IMR-90 (cell line): Measurements from ENCODE around the gene PCSK5. TPM values are rescaled to one million over a fixed set of nuclear protein-coding genes. Genes with fewer than 3 reads are reported as not detected.

Source experiments
- ATAC-seq: fragments of 200-7000 bp; cut with Tn5 transposase; 2 replicates; pipeline ENCODE4 v1.9.1; 2020; ENCODE audit warnings: low read depth, mild to moderate bottlenecking, moderate library complexity
- BruUV-seq: library from RNA; stranded (reverse); fragments of 400-500 nt; replicated peaks from 2 replicates; lab custom pipeline; 2021; lab: Mats Ljungman, UMichigan
- CTCF ChIA-PET: fragments of 300-600 bp; formaldehyde crosslinking; extraction: SDS; loops from one replicate; lab custom pipeline; 2021; ENCODE audit warnings: antibody characterized with exemption; lab: Yijun Ruan, JAX
- POLR2A ChIA-PET: fragments of 300-600 bp; sonication (Branson Sonifier 250); formaldehyde crosslinking; loops from one replicate; lab custom pipeline; 2022; ENCODE audit warnings: antibody characterized with exemption; ENCODE audit not compliant: unreplicated experiment; lab: Charles Lee
- DNase-seq: peaks from one replicate; pipeline ENCODE4 v3.0.0; 2013
- H2AFZ ChIP-seq: replicated peaks from 2 replicates; pipeline ENCODE3; 2013; ENCODE audit warnings: low read length, mild to moderate bottlenecking; ENCODE audit not compliant: poor library complexity
- H2AK5ac ChIP-seq: 2 replicates; pipeline ENCODE4 v1.6.1; 2013; ENCODE audit warnings: low read depth, low read length, inconsistent platforms
- H2AK9ac ChIP-seq: replicated peaks from 2 replicates; pipeline ENCODE3; 2013; ENCODE audit warnings: mild to moderate bottlenecking, low read depth, low read length, moderate library complexity; ENCODE audit not compliant: poor library complexity
- H2BK120ac ChIP-seq: 2 replicates; pipeline ENCODE4 v1.6.1; 2013; ENCODE audit warnings: low read depth, low read length, inconsistent platforms
- H2BK15ac ChIP-seq: 3 replicates; pipeline ENCODE4 v1.6.1; 2013; ENCODE audit warnings: low read depth, low read length, inconsistent platforms
- H2BK20ac ChIP-seq: 2 replicates; pipeline ENCODE4 v1.6.1; 2013; ENCODE audit warnings: low read depth, mild to moderate bottlenecking, inconsistent platforms, low read length, moderate library complexity
- H2BK5ac ChIP-seq: 2 replicates; pipeline ENCODE4 v1.6.1; 2013; ENCODE audit warnings: mild to moderate bottlenecking, low read depth, low read length, inconsistent platforms; ENCODE audit not compliant: poor library complexity, severe bottlenecking
- H3K14ac ChIP-seq: replicated peaks from 2 replicates; pipeline ENCODE4 v1.6.1; 2013; ENCODE audit warnings: low read depth, low read length, inconsistent platforms
- H3K18ac ChIP-seq: 2 replicates; pipeline ENCODE4 v1.6.1; 2013; ENCODE audit warnings: low read depth, low read length, control low read depth
- H3K23ac ChIP-seq: 2 replicates; pipeline ENCODE4 v1.6.1; 2013; ENCODE audit warnings: low read depth, low read length, inconsistent platforms
- H3K27ac ChIP-seq: 2 replicates; pipeline ENCODE4 v1.5.1; 2013; ENCODE audit warnings: mild to moderate bottlenecking, control low read depth, low read length; ENCODE audit not compliant: insufficient read depth
- H3K27me3 ChIP-seq: 2 replicates; pipeline ENCODE4 v1.6.1; 2013; ENCODE audit warnings: low read length; ENCODE audit not compliant: control insufficient read depth, insufficient read depth
- H3K36me3 ChIP-seq: 2 replicates; pipeline ENCODE4 v1.6.1; 2013; ENCODE audit warnings: low read length, mixed read lengths; ENCODE audit not compliant: control insufficient read depth, insufficient read depth
- H3K4ac ChIP-seq: 2 replicates; pipeline ENCODE4 v1.6.1; 2013; ENCODE audit warnings: low read depth, low read length, inconsistent platforms
- H3K4me1 ChIP-seq: 2 replicates; pipeline ENCODE4 v1.6.1; 2013; ENCODE audit warnings: low read length, mixed read lengths; ENCODE audit not compliant: control insufficient read depth, insufficient read depth
- H3K4me2 ChIP-seq: 2 replicates; pipeline ENCODE4 v1.6.1; 2013; ENCODE audit warnings: low read depth, mild to moderate bottlenecking, control low read depth, low read length, moderate library complexity
- H3K4me3 ChIP-seq: 2 replicates; pipeline ENCODE4 v1.5.1; 2013; ENCODE audit warnings: low read depth, mild to moderate bottlenecking, control low read depth, low read length, moderate library complexity; ENCODE audit not compliant: insufficient read depth
- H3K56ac ChIP-seq: 2 replicates; pipeline ENCODE4 v1.6.1; 2013; ENCODE audit warnings: low read length, inconsistent platforms; ENCODE audit not compliant: insufficient read depth; ENCODE audit errors: extremely low read depth
- H3K79me1 ChIP-seq, 2 experiments: 2 replicates each; pipeline ENCODE4 v1.6.1; 2013; ENCODE audit warnings: low read length in 2 of 2, inconsistent platforms in 1 of 2, low read depth in 1 of 2
- H3K9ac ChIP-seq: 2 replicates; pipeline ENCODE4 v1.6.1; 2013; ENCODE audit warnings: low read depth, low read length, control low read depth
- H3K9me1 ChIP-seq: 2 replicates; pipeline ENCODE4 v1.6.1; 2013; ENCODE audit warnings: low read length, inconsistent platforms; ENCODE audit not compliant: insufficient read depth
- H3K9me3 ChIP-seq: 2 replicates; pipeline ENCODE4 v1.6.1; 2013; ENCODE audit warnings: low read length; ENCODE audit not compliant: control insufficient read depth, insufficient read depth
- H4K20me1 ChIP-seq: 2 replicates; pipeline ENCODE4 v1.6.1; 2013; ENCODE audit warnings: low read length, inconsistent platforms; ENCODE audit not compliant: insufficient read depth
- H4K5ac ChIP-seq: 2 replicates; pipeline ENCODE4 v1.6.1; 2013; ENCODE audit warnings: mild to moderate bottlenecking, low read depth, low read length, control low read depth
- H4K8ac ChIP-seq, 2 experiments: 2 replicates each; pipeline ENCODE4 v1.6.1; 2013; ENCODE audit warnings: low read depth in 2 of 2, low read length in 2 of 2, control low read depth in 1 of 2, inconsistent platforms in 1 of 2
- H4K91ac ChIP-seq: 2 replicates; pipeline ENCODE4 v1.6.1; 2013; ENCODE audit warnings: low read depth, low read length, inconsistent platforms; ENCODE audit not compliant: insufficient read depth
- BHLHE40 ChIP-seq: fragments of 150-350 bp; IDR thresholded peaks from 2 replicates; pipeline ENCODE4 v1.6.1; 2016; ENCODE audit warnings: mild to moderate bottlenecking, low read depth, low read length
- CEBPB ChIP-seq: IDR thresholded peaks from 2 replicates; pipeline ENCODE4 v1.6.1; 2012; ENCODE audit warnings: low read depth, low read length, improper control_type of control experiment
- CHD1 ChIP-seq: IDR thresholded peaks from 2 replicates; pipeline ENCODE4 v1.6.1; 2012; ENCODE audit warnings: low read depth, low read length, improper control_type of control experiment
- FOS ChIP-seq: fragments of 150-350 bp; IDR thresholded peaks from 2 replicates; pipeline ENCODE4 v1.6.1; 2016; ENCODE audit warnings: low read depth, low read length
- MAFK ChIP-seq: IDR thresholded peaks from 2 replicates; pipeline ENCODE4 v1.6.1; 2012; ENCODE audit warnings: low read depth, low read length, improper control_type of control experiment
- MAZ ChIP-seq: IDR thresholded peaks from 2 replicates; pipeline ENCODE4 v1.6.1; 2012; ENCODE audit warnings: low read depth, mild to moderate bottlenecking, low read length, improper control_type of control experiment, moderate library complexity, borderline replicate concordance
- MXI1 ChIP-seq: IDR thresholded peaks from 2 replicates; pipeline ENCODE4 v1.6.1; 2012; ENCODE audit warnings: low read depth, mild to moderate bottlenecking, low read length, moderate library complexity, borderline replicate concordance
- NFE2L2 ChIP-seq: fragments of 150-350 bp; IDR thresholded peaks from 2 replicates; pipeline ENCODE4 v1.6.1; 2016; ENCODE audit warnings: low read depth, mild to moderate bottlenecking, low read length
- POLR2A ChIP-seq: IDR thresholded peaks from 2 replicates; pipeline ENCODE4 v1.6.1; 2012; ENCODE audit warnings: mild to moderate bottlenecking, low read depth, low read length
- RAD21 ChIP-seq: IDR thresholded peaks from 2 replicates; pipeline ENCODE4 v1.6.1; 2012; ENCODE audit warnings: low read length, improper control_type of control experiment
- RCOR1 ChIP-seq: IDR thresholded peaks from 2 replicates; pipeline ENCODE4 v1.6.1; 2012; ENCODE audit warnings: mild to moderate bottlenecking, low read length, improper control_type of control experiment; ENCODE audit not compliant: insufficient replicate concordance
- RFX5 ChIP-seq: IDR thresholded peaks from 2 replicates; pipeline ENCODE4 v1.8.0; 2012; ENCODE audit warnings: low read depth, mild to moderate bottlenecking, low read length, moderate library complexity
- SMC3 ChIP-seq: fragments of 150-350 bp; IDR thresholded peaks from 2 replicates; pipeline ENCODE4 v1.6.1; 2016; ENCODE audit warnings: low read depth, mild to moderate bottlenecking, antibody characterized with exemption, low read length, moderate library complexity
- WGBS, 2 experiments: methylation state at CpG; one replicate each; pipeline versions ENCODE4 v1.1.5 to v1.1.7; 2013; ENCODE audit warnings: missing lambda C conversion rate in 2 of 2; ENCODE audit not compliant: insufficient read length in 1 of 2; ENCODE audit errors: extremely low coverage in 2 of 2; 5-methylcytosine and 5-hydroxymethylcytosine counted together
- dilution Hi-C: fragments of 300-500 bp; cut with HindIII; formaldehyde crosslinking; loops from one replicate; pipeline ENCODE4 v1.14.3; 2018; ENCODE audit warnings: low sequenced_read_pairs; ENCODE audit not compliant: unreplicated experiment
- in situ Hi-C: fragments of 300-500 bp; cut with MboI; formaldehyde crosslinking; loops from 3 replicates; pipeline ENCODE4 v1.14.3; 2019; ENCODE audit warnings: low sequenced_read_pairs, inconsistent platforms, mixed read lengths
- intact Hi-C: fragments of 100-400 bp; cut with micrococcal nuclease; formaldehyde crosslinking; loops from 2 replicates; pipeline ENCODE4 v1.10.0; 2022
- polyA plus RNA-seq, 3 experiments: library from polyadenylated mRNA; depleted of rRNA; stranded (reverse); fragments of >200 nt; gene quantifications; 2 replicates each; pipeline ENCODE4 v1.2.3, GENCODE V29; 2012; ENCODE audit warnings: low replicate concordance in 1 of 3
- total RNA-seq: library from RNA; depleted of rRNA; stranded (reverse); fragments of >200 nt; gene quantifications from 2 replicates; pipeline ENCODE4 v1.2.3, GENCODE V29; 2012
- TF ChIP-seq, protein P1 (sequence below): conservative IDR thresholded peaks from 2 replicates; pipeline ENCODE4 v1.5.1; 2012; ENCODE audit warnings: mild to moderate bottlenecking, low read depth, low read length, improper control_type of control experiment
- TF ChIP-seq, protein P2 (sequence below): fragments of 150-350 bp; IDR thresholded peaks from 2 replicates; pipeline ENCODE4 v1.6.1; 2016; ENCODE audit warnings: low read depth, mild to moderate bottlenecking, low read length, moderate library complexity, borderline replicate concordance

PCSK5 gene
- total and polyA plus RNA-seq, 2 of the 4 experiments (the other 2 are of a cell fraction) = 1.5 to 3.0 TPM

DNA sequence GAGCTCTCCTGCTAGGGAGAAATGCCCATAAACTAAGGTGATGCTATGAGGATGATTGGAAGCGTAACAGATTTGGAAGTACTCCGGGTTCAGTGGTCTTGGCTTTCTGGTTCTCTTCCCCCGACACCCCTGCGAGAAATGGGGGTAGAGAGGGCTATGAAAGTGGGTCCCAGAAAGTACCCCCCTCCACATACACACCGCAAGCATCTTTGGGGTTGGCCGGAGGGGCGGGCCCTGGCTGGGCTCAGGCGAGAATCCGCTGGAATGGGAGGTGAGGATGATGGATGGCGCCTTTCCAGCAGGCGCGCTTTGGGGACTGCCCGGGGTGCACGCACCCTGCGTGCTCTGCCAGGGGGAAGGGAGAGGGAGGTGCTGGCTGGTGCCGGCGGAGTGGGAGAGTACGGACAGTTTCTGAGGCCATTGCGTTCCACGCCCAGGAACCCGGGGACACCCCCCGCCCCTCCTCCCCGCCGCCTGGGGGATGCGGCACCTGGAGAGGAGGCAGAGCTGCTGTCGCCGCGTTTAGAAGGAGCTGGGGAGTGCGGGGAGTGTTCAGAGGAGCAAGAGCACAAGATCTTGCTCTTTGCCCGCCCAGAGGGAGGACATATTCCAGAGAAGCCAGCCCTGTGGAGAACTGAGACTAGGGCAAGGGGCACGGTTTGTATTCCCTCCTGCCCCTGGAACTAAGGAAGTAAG is 1.9 kb downstream of the PCSK5 start:
- in situ Hi-C loops = loop anchor here (25.0 kb wide), 1 partner anchor 820 kb away; no protein-coding TSS in a partner anchor
- Histone ChIP-seq H2AK9ac (no peak overlapping the region), H3K36me3 (no peaks in the 10 kb centered on the region), H2BK15ac (no peak overlapping the region), H4K91ac (no peak overlapping the region), H2AK5ac (no peak overlapping the region), H3K27ac (no peak overlapping the region), H3K9me1 (no peaks in the 10 kb centered on the region), H3K79me1 (0 out of 4 replicates have a peak, but pooled peaks cover 0 to 4% of the 10 kb centered on the region in 2 experiments), H3K56ac (no peak overlapping the region), H4K20me1 (no peaks in the 10 kb centered on the region), H3K9me3 (no peaks in the 10 kb centered on the region), H3K23ac (0 out of 2 replicates have a peak overlapping the region, but pooled peaks have one; percentile 43), H3K18ac (no peak overlapping the region), H3K14ac (no peak overlapping the region), H2BK5ac (no peak overlapping the region), H4K8ac (no peak overlapping the region), H3K27me3 (no peaks in the 10 kb centered on the region), H2AFZ (peak overlapping the region; percentile 85), H3K4ac (no peak overlapping the region), H3K9ac (peak overlapping the region; percentile 79), H2BK20ac (no peak overlapping the region), H3K4me2 (peak overlapping the region; percentile 94), H2BK120ac (no peak overlapping the region), H3K4me3 (peak overlapping the region; percentile 64), H3K4me1 (no peaks in the 10 kb centered on the region), H4K5ac (no peak overlapping the region)
- DNase-seq (no peak), ATAC-seq (no peak)
- ChIA-PET POLR2A (no interaction called here), CTCF (no interaction called here)
- dilution Hi-C loops = no loop called here
- WGBS, 2 experiments = 0% methylated on average over 1 of the region's 31 CpGs; no CpG with 5 or more reads in 1 of the 2 experiments
- intact Hi-C loops = loop anchor here (5.0 to 10.0 kb wide), 7 partner anchors 105 to 500 kb away; partner anchors contain the start of gene RFK
- no TSS peak for BruUV-seq
- TF ChIP-seq BHLHE40 = no peak
- TF ChIP-seq RFX5 = no peak
- no peak for TF ChIP-seq POLR2A
- no peak for TF ChIP-seq FOS
- TF ChIP-seq, protein P1, sequence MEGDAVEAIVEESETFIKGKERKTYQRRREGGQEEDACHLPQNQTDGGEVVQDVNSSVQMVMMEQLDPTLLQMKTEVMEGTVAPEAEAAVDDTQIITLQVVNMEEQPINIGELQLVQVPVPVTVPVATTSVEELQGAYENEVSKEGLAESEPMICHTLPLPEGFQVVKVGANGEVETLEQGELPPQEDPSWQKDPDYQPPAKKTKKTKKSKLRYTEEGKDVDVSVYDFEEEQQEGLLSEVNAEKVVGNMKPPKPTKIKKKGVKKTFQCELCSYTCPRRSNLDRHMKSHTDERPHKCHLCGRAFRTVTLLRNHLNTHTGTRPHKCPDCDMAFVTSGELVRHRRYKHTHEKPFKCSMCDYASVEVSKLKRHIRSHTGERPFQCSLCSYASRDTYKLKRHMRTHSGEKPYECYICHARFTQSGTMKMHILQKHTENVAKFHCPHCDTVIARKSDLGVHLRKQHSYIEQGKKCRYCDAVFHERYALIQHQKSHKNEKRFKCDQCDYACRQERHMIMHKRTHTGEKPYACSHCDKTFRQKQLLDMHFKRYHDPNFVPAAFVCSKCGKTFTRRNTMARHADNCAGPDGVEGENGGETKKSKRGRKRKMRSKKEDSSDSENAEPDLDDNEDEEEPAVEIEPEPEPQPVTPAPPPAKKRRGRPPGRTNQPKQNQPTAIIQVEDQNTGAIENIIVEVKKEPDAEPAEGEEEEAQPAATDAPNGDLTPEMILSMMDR = no peak
- TF ChIP-seq MAZ = no peak
- TF ChIP-seq MXI1 = no peak
- TF ChIP-seq, protein P2, sequence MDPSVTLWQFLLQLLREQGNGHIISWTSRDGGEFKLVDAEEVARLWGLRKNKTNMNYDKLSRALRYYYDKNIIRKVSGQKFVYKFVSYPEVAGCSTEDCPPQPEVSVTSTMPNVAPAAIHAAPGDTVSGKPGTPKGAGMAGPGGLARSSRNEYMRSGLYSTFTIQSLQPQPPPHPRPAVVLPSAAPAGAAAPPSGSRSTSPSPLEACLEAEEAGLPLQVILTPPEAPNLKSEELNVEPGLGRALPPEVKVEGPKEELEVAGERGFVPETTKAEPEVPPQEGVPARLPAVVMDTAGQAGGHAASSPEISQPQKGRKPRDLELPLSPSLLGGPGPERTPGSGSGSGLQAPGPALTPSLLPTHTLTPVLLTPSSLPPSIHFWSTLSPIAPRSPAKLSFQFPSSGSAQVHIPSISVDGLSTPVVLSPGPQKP = no peak
- no peak for TF ChIP-seq NFE2L2
- no peak for TF ChIP-seq RCOR1
- no peak for TF ChIP-seq MAFK
- TF ChIP-seq CEBPB = no peak
- TF ChIP-seq RAD21 = no peak
- no peak for TF ChIP-seq CHD1
- TF ChIP-seq SMC3 = no peak
